Dermis blood vessel endothelial cell (primary cell): ENCODE data around the gene CAPN14. TPM values are rescaled to one million over a fixed set of nuclear protein-coding genes. Genes with fewer than 3 reads are reported as not detected.
A peak's percentile ranks its signal among the peaks of the same experiment; 100 is the strongest.
"Not testable (repeated sequence)": the region's sequence is repeated elsewhere in the genome, so short reads cannot be mapped to it uniquely, and the experiment has no call there.

Experiments
- DNase-seq: peaks from one replicate; pipeline ENCODE4 v3.0.0; 2010
- total RNA-seq: library from RNA; depleted of rRNA; stranded (reverse); fragments of >200 nt; gene quantifications from 2 replicates; pipeline ENCODE4 v1.2.3, GENCODE V29; 2014

Gene CAPN14
- total RNA-seq, 1 donor from 2014 or later: not detected

GRCh38 chr2:31192851-31193392 is 24.4 kb downstream of the CAPN14 start:
- no peak for DNase-seq

GRCh38 chr2:31192396-31192795 is 24.9 kb downstream of the CAPN14 start:
- no peak for DNase-seq

- no peak for DNase-seq
Observed at GRCh38 chr2:31191931-31192330, 25.4 kb downstream of the CAPN14 start.

- no peak for DNase-seq
Observed at GRCh38 chr2:31190188-31190587, 27.1 kb downstream of the CAPN14 start.

GRCh38 chr2:31189141-31189540 is 28.2 kb downstream of the CAPN14 start:
- DNase-seq: no peak

GRCh38 chr2:31188131-31188530 is 29.2 kb downstream of the CAPN14 start:
- DNase-seq: no peak

GRCh38 chr2:31187166-31187565 is 30.1 kb downstream of the CAPN14 start:
- no peak for DNase-seq

- DNase-seq: not testable (repeated sequence)
Observed at GRCh38 chr2:31183973-31184372, 33.3 kb downstream of the CAPN14 start.

GRCh38 chr2:31176742-31177141 is 40.6 kb downstream of the CAPN14 start:
- DNase-seq: no peak

- DNase-seq: no peak
Observed at GRCh38 chr2:31171142-31171541, 46.2 kb downstream of the CAPN14 start.

- peak; percentile 76 for DNase-seq
Observed at GRCh38 chr2:31170071-31170698, 47.1 kb downstream of the CAPN14 start.

GRCh38 chr2:31168291-31168690 is 49.0 kb downstream of the CAPN14 start:
- no peak for DNase-seq

- no peak for DNase-seq
Observed at GRCh38 chr2:31166925-31167324, 50.4 kb downstream of the CAPN14 start.

- no peak for DNase-seq
Observed at GRCh38 chr2:31163011-31163539, 54.2 kb downstream of the CAPN14 start.

- no peak for DNase-seq
Observed at GRCh38 chr2:31161637-31162036, 55.7 kb downstream of the CAPN14 start.

GRCh38 chr2:31151501-31151900 is 65.8 kb downstream of the CAPN14 start:
- no peak for DNase-seq

GRCh38 chr2:31150120-31150670 is 67.1 kb downstream of the CAPN14 start:
- no peak for DNase-seq

- DNase-seq: no peak
Observed at GRCh38 chr2:31148514-31148913, 68.8 kb downstream of the CAPN14 start.

GRCh38 chr2:31147645-31148044 is 69.7 kb downstream of the CAPN14 start:
- DNase-seq: no peak

- DNase-seq: no peak
Observed at GRCh38 chr2:31142110-31142509, 75.2 kb downstream of the CAPN14 start.

GRCh38 chr2:31141443-31142085 is 75.8 kb downstream of the CAPN14 start:
- DNase-seq: no peak

GRCh38 chr2:31140151-31140550 is 77.2 kb downstream of the CAPN14 start:
- no peak for DNase-seq

GRCh38 chr2:31139671-31140070 is 77.6 kb downstream of the CAPN14 start:
- DNase-seq: no peak
